HCEC 1CT (cell line): ENCODE data around the gene LAMC2.
A peak's percentile ranks its signal among the peaks of the same experiment; 100 is the strongest.
"Not testable (repeated sequence)": the region's sequence is repeated elsewhere in the genome, so short reads cannot be mapped to it uniquely, and the experiment has no call there.

ENCODE experiments used
- DNase-seq: peaks from one replicate; pipeline ENCODE4 v3.0.0-alpha.2; 2017

Gene LAMC2

GRCh38 chr1:183239793-183240525 lies 53.9 kb downstream of the LAMC2 start:
- DNase-seq: no peak

- no peak for DNase-seq
Observed at GRCh38 chr1:183240526-183240825, 54.4 kb downstream of the LAMC2 start.

GRCh38 chr1:183240853-183241252 lies 54.8 kb downstream of the LAMC2 start:
- DNase-seq: not testable (repeated sequence)

- peak; percentile 39 for DNase-seq
Observed at GRCh38 chr1:183241471-183241870, 55.4 kb downstream of the LAMC2 start.

- no peak for DNase-seq
Observed at GRCh38 chr1:183242556-183242955, 56.5 kb downstream of the LAMC2 start.

GRCh38 chr1:183243161-183244050 lies 57.3 kb downstream of the LAMC2 start:
- no peak for DNase-seq

GRCh38 chr1:183244466-183244865 lies 58.4 kb downstream of the LAMC2 start:
- peak; percentile 29 for DNase-seq

GRCh38 chr1:183245357-183245756 lies 59.3 kb downstream of the LAMC2 start:
- no peak for DNase-seq

GRCh38 chr1:183246436-183246835 lies 60.4 kb downstream of the LAMC2 start:
- no peak for DNase-seq

- no peak for DNase-seq
Observed at GRCh38 chr1:183247066-183247465, 61.0 kb downstream of the LAMC2 start.

GRCh38 chr1:183247484-183247883 lies 61.4 kb downstream of the LAMC2 start:
- DNase-seq: no peak

- no peak for DNase-seq
Observed at GRCh38 chr1:183247931-183248330, 61.9 kb downstream of the LAMC2 start.

GRCh38 chr1:183248989-183249691 lies 63.1 kb downstream of the LAMC2 start:
- DNase-seq: no peak

- DNase-seq: no peak
Observed at GRCh38 chr1:183249941-183250452, 63.9 kb downstream of the LAMC2 start.

- DNase-seq: no peak
Observed at GRCh38 chr1:183251101-183251958, 65.3 kb downstream of the LAMC2 start.

GRCh38 chr1:183251959-183252450 lies 65.9 kb downstream of the LAMC2 start:
- no peak for DNase-seq

- DNase-seq: no peak
Observed at GRCh38 chr1:183255073-183255472, 69.0 kb downstream of the LAMC2 start.

- no peak for DNase-seq
Observed at GRCh38 chr1:183259924-183260323, 73.9 kb downstream of the LAMC2 start.

GRCh38 chr1:183262628-183263200 lies 76.7 kb downstream of the LAMC2 start:
- DNase-seq: no peak

- DNase-seq: no peak
Observed at GRCh38 chr1:183263886-183264602, 78.0 kb downstream of the LAMC2 start.
